ENCODE results near the gene STX10.

The STX10 gene

GRCh38 chr19:13110099-13110610 is 40.0 kb downstream of the STX10 start:
- H3K4me3 ChIP-seq (ENCODE audit: low read length) = no peak overlapping the region
- DNase-seq (ENCODE audit: low read depth) = no peak
- TF ChIP-seq CTCF (IDR thresholded peaks at IDR 0.05; ENCODE audit: insufficient read depth, low read depth, low read length, missing control alignments) = no peak

- no peak for TF ChIP-seq CTCF (IDR thresholded peaks at IDR 0.05; ENCODE audit: insufficient read depth, low read depth, low read length, missing control alignments)
- no peak overlapping the region for H3K4me3 ChIP-seq (ENCODE audit: low read length)
- DNase-seq (ENCODE audit: low read depth) = no peak
Measured at GRCh38 chr19:13109361-13110098, 40.6 kb downstream of the STX10 start.

GRCh38 chr19:13104848-13105711 is 45.1 kb downstream of the STX10 start:
- TF ChIP-seq CTCF (IDR thresholded peaks at IDR 0.05; ENCODE audit: insufficient read depth, low read depth, low read length, missing control alignments) = no peak
- DNase-seq (ENCODE audit: low read depth) = no peak
- no peak overlapping the region for H3K4me3 ChIP-seq (ENCODE audit: low read length)

- no peak for DNase-seq (ENCODE audit: low read depth)
- TF ChIP-seq CTCF (IDR thresholded peaks at IDR 0.05; ENCODE audit: insufficient read depth, low read depth, low read length, missing control alignments) = peak; percentile 64
- H3K4me3 ChIP-seq (ENCODE audit: low read length) = no peak overlapping the region
Measured at GRCh38 chr19:13104360-13104847, 45.8 kb downstream of the STX10 start.

- no peak overlapping the region for H3K4me3 ChIP-seq (ENCODE audit: low read length)
- DNase-seq (ENCODE audit: low read depth) = no peak
- TF ChIP-seq CTCF (IDR thresholded peaks at IDR 0.05; ENCODE audit: insufficient read depth, low read depth, low read length, missing control alignments) = no peak
Measured at GRCh38 chr19:13103581-13104359, 46.4 kb downstream of the STX10 start.
